HG02571 (cell line): ENCODE data around the gene ENPP6.
"Not testable (repeated sequence)": the region's sequence is repeated elsewhere in the genome, so short reads cannot be mapped to it uniquely, and the experiment has no call there.

Source experiments
- ATAC-seq: cut with Tn5 transposase; IDR thresholded peaks from one replicate; pipeline ENCODE4 v1.9.1; 2021; ENCODE audit warnings: mild to moderate bottlenecking, moderate library complexity; ENCODE audit not compliant: unreplicated experiment

Gene ENPP6

DNA sequence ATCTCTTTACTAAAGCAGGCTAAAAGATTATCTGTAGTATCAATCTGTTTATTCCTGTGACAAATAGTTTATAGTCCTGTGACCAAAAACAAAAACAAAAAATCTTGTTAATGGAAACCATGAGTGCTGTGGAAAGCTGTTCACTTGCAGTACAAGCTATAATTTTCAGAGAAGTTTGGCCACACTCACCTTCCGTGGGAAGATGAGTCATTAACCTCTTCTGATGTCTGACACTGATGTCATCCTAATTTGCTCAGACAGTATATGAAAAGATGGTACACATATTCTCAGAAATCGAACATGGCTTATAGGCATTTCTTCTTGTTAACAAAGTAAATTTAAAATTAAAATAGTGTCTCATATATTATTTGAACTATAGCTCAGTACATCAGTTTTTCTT lies 19.9 kb upstream of the ENPP6 start:
- no peak for ATAC-seq

DNA sequence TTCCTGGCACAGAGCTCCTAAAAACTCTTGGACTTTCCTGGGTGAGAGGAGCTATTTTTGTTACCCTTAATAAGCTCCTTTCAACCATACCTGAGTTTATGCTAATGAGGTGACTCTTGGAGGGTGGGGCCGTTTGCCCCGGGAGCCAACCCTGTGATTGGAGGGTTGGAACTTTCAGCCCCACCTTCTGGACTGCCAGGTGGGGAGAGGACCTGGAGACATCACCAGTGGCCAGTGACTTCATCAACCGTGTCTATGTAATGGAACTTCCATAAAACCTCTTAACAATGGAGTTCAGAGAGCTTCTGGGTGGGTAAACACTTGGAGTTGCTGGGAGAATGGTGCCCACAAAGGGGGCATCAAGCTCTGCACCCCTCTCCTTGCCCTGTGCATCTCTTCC lies 17.9 kb upstream of the ENPP6 start:
- no peak for ATAC-seq

DNA sequence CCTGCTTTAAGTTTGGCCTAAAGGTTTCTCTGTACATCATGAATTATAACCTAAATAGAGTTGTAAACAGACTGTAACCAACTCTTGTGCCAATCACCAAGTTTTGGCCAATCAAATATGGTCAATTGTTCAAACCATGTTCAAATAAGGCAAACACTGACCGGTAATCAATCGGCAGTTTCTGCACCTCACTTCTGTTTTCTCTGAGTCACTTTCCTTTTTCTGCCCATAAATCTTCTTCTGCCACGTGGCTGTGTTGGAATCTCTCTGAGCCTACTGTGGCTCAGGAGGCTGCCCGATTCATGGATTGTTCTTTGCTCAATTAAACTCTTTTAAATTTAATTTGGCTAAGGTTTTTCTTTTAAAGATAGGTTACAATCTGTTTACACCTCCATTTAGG lies 16.5 kb upstream of the ENPP6 start:
- no peak for ATAC-seq

DNA sequence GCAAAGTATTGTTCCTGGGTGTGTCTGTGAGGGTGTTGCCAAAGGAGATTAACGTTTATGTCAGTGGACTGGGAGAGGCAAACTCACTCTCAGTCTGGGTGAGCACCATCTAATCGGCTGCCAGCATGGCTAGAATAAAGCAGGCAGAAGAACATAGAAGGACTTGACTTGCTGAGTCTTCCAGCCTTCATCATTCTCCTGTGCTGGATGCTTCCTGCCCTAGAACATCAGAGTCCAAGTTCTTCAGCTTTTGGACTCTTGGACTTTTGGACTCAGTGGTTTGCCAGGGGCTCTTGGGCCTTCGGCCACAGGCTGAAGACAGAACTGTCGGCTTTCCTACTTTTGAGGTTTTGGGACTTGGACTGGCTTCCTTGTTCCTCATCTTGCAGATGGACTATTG lies 15.3 kb upstream of the ENPP6 start:
- ATAC-seq: no peak

DNA sequence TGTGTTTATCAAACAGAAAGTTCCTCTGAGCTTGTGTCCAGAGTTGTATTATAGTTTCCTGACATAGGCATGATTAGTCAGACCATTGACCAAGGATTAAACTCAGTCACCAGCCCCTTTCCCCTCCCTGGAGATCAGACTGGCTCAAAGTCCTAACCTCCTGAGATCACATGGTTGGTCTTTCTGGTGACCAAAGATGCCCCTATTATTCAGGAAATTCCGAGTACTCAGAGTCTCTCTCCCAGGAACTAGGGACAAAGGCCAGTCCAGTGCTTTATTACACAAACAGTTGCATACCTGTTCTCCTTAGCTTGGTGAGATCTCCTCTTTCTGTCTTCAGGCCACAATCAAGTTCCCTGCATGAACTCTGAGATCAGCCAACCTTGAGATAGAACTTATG lies 14.5 kb upstream of the ENPP6 start:
- ATAC-seq: no peak

DNA sequence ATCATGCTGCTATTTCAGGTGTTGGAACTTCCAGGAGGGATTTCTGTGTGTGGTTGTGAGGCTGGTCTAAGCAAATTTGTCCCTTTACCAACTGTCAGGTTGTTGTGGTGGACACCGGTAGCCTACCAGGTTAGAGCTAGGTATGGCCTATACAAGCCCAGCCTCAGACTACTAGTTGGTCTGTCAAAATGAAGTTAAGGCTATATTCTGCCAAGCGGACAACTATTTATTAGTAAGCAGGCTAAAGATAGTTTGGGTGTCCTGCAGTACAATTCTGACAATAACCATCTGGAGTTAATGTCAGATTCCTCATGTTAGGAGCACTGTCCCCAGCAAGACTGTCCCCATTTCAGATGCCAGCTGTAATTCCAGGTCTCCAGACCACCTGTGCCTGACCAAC lies 13.9 kb upstream of the ENPP6 start:
- ATAC-seq: no peak

DNA sequence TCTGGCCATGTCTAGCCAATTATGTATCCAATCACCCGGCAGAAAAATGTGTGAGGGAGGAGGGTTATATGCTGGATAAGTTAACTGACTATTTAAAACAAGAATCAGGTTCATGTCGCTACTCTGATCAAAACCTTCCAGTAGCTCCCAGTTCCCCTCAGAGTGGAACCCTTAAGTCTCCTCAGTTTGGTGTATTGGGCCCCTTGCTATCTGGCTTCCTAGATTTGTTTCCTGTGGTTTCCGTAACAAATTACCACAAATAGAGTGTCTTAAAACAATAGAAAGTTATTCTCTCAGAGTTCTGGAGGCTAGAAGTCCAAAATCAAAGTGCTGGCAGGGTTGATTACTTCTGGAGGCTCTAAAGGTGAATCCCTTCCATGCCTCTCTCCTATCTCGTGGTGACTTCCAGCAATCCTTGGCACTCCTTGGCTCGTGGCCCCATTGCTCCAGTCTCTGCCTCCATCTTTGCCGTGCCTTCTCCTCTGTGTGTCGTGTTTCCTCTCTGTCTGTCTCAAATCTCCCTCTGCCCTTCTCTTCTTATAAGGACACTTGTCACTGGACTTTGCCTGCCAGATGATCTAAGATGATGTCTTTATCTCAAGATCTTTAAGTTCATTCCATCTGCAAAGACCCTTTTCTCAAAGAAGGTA lies 10.5 kb upstream of the ENPP6 start:
- ATAC-seq: no peak

DNA sequence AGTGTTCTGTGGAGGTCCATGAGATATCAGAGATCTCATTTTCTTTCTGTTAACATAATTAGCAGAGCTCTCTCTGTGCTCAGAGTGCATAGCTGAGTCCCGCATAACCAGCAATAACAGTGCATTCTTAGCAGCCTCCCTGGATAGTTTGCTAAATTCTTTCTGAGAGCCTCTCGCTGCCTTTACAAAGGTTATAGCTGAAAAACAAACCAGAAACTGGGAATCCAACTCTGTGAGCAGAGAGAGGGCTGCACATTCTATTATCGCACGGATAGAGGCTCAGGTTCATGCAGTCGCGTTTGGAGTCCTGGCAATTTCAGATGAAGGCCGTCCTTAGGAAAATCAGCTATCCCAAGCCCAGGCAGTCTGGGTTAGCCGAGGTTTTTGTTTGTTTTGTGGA lies 1.2 kb downstream of the ENPP6 start:
- ATAC-seq: no peak

DNA sequence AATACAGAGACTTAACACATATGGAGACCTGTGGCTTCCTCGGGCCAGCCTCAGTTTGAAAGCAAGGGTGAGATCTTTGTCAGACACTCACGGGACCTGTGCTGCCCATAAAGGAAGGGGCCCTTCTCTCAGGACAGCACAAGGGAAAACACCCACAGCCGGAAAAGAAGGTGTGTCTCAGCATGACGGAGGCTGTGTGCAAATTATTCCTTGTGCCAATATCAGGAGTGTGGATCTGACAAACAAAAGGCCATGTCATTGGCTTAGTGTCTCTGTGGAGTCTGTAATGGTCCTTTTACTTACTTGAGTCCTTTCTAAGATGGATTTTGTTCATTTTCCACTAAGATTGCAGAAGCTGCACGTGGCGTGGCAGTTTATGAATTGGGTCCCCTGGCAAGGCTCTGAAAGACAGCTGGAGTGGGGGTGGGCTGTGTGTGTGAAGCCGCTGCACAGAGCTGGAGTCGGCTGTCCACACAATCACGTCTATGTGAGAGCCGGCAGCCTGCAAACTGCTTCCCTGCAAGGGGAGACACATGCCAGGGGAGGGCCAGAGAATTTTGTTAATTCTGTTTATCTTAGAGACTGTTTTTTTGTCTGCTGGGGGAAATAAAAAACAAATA lies 1.9 kb downstream of the ENPP6 start:
- no peak for ATAC-seq

DNA sequence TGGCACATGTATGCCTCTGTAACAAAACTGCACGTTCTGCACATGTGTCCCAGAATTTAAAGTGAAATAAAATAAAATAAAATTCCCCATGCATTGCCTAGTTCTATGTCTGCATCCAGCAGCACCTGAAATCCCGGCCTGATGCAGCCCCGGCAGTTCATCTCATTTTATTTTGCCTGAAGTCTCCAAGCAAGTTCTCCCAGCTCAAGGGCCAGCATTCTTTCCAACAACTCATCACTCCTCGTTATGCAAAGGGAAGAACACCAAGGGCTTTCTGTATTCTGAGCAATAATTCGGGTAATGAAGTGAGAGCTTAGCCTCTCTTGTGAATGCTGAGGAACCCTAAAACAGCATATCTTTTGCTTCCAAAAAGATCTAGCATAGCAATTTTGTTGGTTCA lies 2.7 kb downstream of the ENPP6 start:
- ATAC-seq: no peak

DNA sequence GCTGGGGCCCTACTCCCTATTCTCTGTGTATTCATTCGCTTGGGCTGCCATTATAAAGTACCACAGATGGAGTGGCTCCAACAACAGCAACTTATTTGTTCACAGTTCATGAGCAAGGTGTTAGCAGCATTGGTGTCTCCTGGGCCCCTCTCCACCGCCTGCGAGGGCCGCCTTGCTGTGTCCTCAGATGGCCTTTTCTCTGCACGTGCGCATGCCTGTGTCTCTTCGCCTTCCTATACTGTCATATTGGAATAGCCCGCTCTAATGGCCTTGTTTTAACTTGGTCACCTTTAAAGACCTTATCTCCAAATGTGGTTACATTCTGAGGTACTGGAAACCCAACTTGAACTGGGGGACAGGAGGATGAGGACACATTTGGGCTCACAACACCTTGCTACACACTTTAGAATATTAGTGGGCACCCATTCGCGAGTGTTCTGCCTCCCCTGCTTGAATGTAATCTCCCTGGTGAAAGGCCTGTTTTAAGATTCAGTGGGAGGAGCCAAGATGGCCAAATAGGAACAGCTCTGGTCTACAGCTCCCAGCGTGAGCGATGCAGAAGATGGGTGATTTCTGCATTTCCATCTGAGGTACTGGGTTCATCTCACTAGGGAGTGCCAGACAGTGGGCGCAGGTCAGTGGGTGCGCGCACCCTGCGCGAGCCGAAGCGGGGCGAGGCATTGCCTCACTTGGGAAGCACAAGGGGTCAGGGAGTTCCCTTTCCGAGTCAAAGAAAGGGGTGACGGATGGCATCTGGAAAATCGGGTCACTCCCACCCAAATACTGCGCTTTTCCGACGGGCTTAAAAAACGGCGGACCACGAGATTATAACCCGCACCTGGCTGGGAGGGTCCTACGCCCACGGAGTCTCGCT lies 9.7 kb downstream of the ENPP6 start:
- not testable (repeated sequence) for ATAC-seq

DNA sequence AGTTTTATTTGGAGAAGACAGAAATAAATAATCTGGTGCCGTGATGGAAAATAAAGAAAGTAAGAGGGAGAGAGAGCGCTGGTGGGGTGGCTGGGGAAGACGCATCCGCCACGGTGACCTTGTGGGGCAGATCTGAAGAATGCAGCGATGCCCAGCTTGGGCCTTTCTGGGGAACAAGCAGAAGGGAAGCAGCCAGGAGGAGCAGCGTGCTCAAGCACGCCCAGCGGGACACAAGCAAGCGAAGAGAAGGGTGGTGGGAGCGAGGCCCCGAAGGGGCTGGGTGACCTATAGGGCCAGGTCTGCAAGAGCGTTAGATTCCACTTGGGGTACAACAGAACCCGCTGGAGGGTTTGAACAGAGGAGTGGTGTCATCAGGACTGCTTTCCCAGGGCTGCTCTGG lies 12.4 kb downstream of the ENPP6 start:
- ATAC-seq: no peak

DNA sequence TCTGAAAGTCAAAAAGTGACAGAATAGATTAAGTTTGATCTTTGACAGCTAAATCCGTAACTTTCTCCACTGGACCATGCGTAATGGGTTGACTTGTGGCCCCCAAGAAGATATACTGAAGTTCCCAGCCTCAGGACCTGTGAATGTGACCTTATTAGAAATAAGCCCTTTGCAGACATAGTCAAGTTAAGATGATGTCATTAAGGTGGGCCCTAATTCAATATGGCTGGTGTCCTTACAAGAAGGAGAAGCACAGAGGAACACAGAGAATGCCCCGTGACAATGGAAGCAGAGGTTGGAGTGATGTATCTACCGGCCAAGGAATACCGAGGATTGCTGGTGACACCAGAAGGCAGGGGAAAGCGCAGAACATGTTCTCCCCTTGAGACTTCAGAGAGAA lies 14.4 kb downstream of the ENPP6 start:
- ATAC-seq: no peak

DNA sequence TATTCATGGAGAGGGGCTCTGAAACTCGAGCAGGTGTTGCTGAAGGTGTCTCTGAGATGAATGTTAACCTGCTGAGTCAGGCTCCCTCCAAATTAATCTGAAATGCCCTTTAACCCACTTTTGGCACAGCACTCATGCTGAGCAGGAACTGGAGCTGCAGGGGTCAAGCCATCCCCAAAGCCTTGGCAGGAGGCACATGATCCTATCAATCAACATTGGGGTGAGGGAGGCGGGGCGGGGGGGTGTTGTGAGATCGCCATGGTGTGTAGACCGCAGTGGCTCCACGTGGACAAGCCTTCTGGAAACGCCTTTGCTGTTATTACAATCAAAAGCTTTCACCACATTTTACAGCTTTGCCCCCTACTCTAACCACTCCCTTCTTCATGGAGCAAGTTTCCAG lies 16.5 kb downstream of the ENPP6 start:
- ATAC-seq: no peak

DNA sequence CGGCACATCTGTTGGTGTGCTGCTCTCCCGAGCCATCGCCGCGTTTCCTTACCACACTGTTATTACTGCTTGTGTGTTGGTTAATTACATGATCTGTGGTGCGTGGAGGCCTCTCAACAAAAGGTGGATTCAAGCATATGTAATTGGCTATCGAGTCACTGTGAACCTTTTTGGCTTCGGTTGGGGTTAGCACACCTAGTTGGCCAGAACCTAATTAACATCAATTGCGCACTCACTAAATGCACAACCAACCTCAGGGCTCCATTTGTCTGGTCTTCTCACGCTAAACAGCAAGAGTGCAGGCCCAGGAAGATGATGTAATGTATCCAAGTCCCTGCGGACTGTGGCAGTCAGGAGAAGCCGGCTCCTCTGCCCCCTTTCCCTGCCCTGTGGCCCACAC lies 17.4 kb downstream of the ENPP6 start:
- no peak for ATAC-seq

DNA sequence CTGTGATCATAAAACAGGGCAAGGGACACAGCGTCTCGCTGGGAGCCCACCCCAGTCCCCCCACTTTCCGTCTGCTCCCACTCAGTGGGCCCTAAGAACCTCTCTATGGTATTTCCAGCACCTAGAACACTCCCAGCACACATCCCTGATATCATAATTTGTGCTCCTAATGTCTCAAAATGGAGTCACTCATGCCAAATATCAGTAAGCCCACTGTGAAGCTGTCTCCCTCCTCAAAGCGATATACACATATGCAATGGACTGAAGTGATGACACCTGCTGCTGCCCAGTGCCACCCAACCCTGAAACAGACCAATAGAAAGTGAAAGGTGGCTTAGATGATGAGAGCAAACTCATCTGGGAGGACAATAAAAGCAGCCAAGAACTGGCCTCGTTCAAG lies 17.9 kb downstream of the ENPP6 start:
- no peak for ATAC-seq

DNA sequence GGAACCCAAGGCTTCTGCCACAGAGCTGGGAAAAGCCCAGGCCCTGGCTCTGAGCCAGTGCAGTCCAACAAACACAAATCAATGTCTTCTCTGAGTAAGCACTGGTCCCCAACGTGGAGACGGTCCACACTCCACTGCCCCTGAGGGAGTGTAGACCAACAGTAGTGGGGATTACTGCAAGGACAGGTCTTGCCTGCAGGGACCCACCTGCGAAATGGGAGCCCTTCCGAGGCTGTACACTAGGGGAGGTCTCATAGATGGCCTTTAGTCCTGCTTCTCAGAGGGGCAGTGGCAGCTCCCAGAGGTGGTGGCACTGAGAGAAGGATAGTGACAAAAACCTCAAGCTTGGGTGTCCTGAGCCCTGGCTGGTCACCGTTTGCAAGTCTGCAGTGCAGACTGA lies 19.5 kb downstream of the ENPP6 start:
- ATAC-seq: no peak

DNA sequence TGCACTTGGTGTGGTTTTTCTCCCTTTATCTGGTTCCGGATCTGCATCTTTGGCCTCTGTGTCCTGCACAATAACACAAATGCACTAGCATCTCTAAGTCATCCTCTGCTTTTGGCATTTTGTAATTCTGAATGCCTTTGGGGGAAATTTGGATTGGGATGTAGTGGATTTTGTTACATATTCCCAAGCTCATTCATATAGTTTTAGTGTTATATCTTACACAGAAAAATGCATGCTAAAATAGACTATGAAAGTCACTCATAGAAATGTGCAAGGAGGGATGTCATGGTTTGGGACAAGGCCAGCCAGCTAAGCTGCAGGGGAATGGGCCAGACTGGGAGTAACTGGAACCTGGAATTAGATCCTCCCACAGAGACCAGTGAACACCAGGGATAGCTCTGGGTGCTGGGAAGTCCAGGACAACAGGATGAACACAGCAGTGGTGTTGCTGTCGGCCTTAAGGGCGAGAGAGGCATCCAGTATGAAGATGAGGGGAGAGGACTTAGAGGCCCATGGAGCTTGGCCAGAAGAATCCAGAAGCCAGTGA lies 20.1 kb downstream of the ENPP6 start:
- no peak for ATAC-seq

DNA sequence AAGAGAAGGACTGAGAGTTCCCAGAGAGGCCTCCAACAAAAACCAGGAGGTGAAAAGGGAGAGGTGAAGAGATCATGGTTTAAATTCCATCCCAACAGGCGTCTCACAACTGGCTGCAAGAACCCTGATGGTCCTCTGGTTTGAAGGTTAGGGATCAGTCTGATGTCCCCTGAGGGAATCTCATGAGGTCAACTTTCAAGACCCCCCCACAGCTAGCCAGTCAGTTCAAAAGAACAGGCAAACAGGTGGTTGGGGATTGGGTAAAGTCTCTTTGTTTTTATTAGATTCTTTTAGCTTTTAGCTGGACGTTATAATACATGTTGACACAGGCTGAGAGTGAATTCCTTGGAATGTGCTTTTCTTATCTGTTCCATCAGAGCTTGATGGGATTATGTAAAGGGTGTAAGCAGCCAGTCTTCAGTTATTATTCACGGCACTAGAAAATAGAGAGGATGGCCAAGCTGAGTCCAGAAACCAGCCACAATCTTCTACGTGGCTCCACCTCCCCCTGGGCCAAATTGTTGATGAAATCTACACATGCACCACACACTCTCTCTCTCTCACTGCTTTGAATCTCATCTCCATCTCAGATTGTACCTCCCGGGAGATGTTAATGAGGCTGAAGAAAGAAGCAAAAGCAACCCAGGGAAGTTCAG lies 20.8 kb downstream of the ENPP6 start:
- no peak for ATAC-seq

DNA sequence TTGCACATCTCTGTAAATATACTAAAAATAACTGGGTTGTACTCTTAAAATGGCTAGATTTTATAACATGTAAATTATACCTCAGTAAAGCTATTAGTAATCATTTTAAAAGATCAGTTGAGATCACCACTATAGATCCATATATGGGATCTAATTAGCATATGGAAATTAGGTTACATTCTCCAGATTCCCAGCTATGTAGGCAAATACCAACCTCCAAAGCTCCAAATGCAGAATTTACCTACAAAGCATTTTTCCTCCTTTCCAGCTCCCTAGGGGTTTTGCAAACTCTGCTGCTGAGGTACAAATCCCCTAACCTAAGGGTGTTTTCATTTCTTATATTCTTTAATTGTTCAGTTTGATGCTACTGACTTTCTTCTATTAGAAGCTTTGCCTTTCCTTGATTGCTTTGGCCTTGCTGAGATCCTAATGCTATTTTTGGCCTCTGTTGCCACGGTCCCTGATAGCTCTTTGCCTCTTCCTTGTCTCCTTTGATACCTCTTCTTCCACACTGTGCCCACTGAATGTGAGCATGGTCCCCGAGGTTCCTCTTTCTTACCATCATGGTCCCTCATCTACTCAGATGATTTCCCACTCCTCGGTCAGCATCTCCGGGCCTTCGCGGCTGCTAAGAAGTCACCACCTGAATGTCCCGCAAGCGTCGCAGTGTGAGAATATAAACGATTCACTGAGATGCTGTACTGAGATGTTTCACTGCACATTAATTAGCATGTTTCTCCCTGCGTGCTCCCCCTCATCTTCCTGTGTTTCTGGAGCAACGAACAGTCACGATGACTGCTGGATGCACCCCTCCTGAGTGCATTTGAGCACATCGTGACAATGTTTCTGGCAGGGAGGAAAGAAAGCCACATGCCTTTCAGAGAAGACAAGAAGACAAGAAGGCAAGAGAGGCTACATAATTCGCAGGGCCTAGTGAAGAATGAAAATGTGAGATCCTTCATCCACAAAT lies 23.8 kb downstream of the ENPP6 start:
- no peak for ATAC-seq
